ENCODE results near the gene CD81.

DNA sequence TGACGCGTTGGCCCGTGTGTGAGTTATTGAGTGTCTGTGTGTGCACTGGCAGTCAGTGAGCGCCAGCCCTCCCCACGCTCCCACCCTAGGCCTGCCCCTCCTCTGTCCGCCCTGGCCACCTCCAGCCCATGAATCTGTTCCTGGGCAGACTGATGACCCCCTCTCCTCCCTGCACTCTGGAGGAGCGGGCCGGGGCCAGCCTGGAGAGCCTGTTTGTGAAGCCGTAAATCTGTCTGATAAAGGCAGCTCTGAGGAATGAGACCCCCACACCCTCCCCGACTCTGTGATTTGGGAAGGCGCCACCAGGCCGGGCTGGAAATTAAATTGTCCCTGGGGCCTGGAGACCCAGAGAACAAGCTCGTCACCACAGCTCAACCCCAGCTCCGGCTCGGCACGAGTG is 32.0 kb downstream of the CD81 start:
- TF ChIP-seq POLR2AphosphoS5 (IDR thresholded peaks at IDR 0.05), result no peak
- TF ChIP-seq, protein P1, sequence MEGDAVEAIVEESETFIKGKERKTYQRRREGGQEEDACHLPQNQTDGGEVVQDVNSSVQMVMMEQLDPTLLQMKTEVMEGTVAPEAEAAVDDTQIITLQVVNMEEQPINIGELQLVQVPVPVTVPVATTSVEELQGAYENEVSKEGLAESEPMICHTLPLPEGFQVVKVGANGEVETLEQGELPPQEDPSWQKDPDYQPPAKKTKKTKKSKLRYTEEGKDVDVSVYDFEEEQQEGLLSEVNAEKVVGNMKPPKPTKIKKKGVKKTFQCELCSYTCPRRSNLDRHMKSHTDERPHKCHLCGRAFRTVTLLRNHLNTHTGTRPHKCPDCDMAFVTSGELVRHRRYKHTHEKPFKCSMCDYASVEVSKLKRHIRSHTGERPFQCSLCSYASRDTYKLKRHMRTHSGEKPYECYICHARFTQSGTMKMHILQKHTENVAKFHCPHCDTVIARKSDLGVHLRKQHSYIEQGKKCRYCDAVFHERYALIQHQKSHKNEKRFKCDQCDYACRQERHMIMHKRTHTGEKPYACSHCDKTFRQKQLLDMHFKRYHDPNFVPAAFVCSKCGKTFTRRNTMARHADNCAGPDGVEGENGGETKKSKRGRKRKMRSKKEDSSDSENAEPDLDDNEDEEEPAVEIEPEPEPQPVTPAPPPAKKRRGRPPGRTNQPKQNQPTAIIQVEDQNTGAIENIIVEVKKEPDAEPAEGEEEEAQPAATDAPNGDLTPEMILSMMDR (IDR thresholded peaks at IDR 0.05), result no peak
- no peak for TF ChIP-seq POLR2A (IDR thresholded peaks at IDR 0.05)
- no peak for TF ChIP-seq EP300 (IDR thresholded peaks at IDR 0.05)

Measured in suprapubic skin (tissue), 4 donors.